K562 (cell line): Measurements from ENCODE around the gene BLOC1S2. TPM values are rescaled to one million over a fixed set of nuclear protein-coding genes. Genes with fewer than 3 reads are reported as not detected.

Source experiments
- EHMT2 ChIP-seq: fragments of 450-650 bp; IDR thresholded peaks from 2 replicates; pipeline ENCODE4 v1.6.1; 2018; ENCODE audit warnings: antibody characterized with exemption
- FOXJ2 ChIP-seq: fragments of 200-800 bp; sonication (Bioruptor generic); IDR thresholded peaks from 2 replicates; pipeline ENCODE4 v1.6.1; 2016; ENCODE audit warnings: missing genetic modification characterization, missing compliant biosample characterization
- KDM4B ChIP-seq, 2 experiments: fragments of 450-650 bp in 1 of 2; sonication (generic) in 1 of 2; IDR thresholded peaks; 2 replicates each; pipeline ENCODE4 v1.6.1; 2016 to 2017; ENCODE audit warnings: borderline replicate concordance in 2 of 2, antibody characterized with exemption in 1 of 2, low read depth in 1 of 2, mild to moderate bottlenecking in 1 of 2
- POLR2A ChIP-seq: fragments of 450-650 bp; conservative IDR thresholded peaks from 2 replicates; pipeline ENCODE4 v1.6.1; 2016
- SP1 ChIP-seq: sonication (generic); formaldehyde crosslinking; IDR thresholded peaks from 2 replicates; pipeline ENCODE4 v1.8.1; 2022; ENCODE audit warnings: mild to moderate bottlenecking, missing genetic modification reagents
- YBX1 ChIP-seq: fragments of 450-650 bp; IDR thresholded peaks from 2 replicates; pipeline ENCODE4 v1.7.1; 2016; ENCODE audit warnings: mild to moderate bottlenecking
- ZNF57 ChIP-seq: fragments of 450-650 bp; formaldehyde crosslinking; IDR thresholded peaks from 2 replicates; pipeline ENCODE4 v1.4.0; 2020; ENCODE audit warnings: mild to moderate bottlenecking, moderate library complexity
- polyA plus RNA-seq, 8 experiments: library from polyadenylated mRNA; depleted of rRNA in 4 of 8; stranded (reverse) in 5 of 8; unstranded in 3 of 8; fragments of >200 nt; fragmentation: Nextera tagmentation in 2 of 8; fragmentation: Illumina TruSeq in 1 of 8; extraction: Ambion mirVana in 2 of 8; extraction: Trizol in 1 of 8; gene quantifications; 2 replicates each; pipeline versions ENCODE4 v1.2.1 to v1.2.3, GENCODE V29; 2011 to 2014; ENCODE audit warnings: inconsistent platforms in 1 of 8, missing spikeins in 1 of 8
- total RNA-seq, 7 experiments: library from RNA; depleted of rRNA in 6 of 7; stranded (reverse); fragments of >200 nt in 6 of 7; fragmentation: Illumina TruSeq in 2 of 7; extraction: Trizol in 2 of 7; gene quantifications; 2 replicates each; pipeline versions ENCODE4 v1.2.1 to v1.2.3, GENCODE V29; 2011 to 2021; ENCODE audit warnings: low replicate concordance in 1 of 7
- TF ChIP-seq, protein P1 (sequence below), 2 experiments: fragments of 450-650 bp; IDR thresholded peaks; 2 replicates each; pipeline ENCODE4 v1.6.1; 2016; ENCODE audit warnings: mild to moderate bottlenecking in 2 of 2, borderline replicate concordance in 1 of 2, low read depth in 1 of 2, moderate library complexity in 1 of 2
- TF ChIP-seq, protein P2 (sequence below): fragments of 450-650 bp; IDR thresholded peaks from 2 replicates; pipeline ENCODE4 v1.6.1; 2017; ENCODE audit warnings: antibody characterized with exemption
- TF ChIP-seq, protein P3 (sequence below): fragments of 250-450 bp; sonication (Bioruptor Pico); IDR thresholded peaks from 2 replicates; pipeline ENCODE4 v1.8.0; 2022; ENCODE audit warnings: inconsistent platforms, mild to moderate bottlenecking, moderate library complexity, borderline replicate concordance
- TF ChIP-seq, protein P4 (sequence below): fragments of 450-650 bp; conservative IDR thresholded peaks from 2 replicates; pipeline ENCODE4 v1.6.1; 2016; ENCODE audit warnings: missing genetic modification characterization, low read depth, mild to moderate bottlenecking, control low read depth, missing compliant biosample characterization
- TF ChIP-seq, protein P5 (sequence below): sonication (generic); formaldehyde crosslinking; IDR thresholded peaks from 2 replicates; pipeline ENCODE4 v1.8.0; 2022; ENCODE audit warnings: missing genetic modification reagents, mild to moderate bottlenecking, moderate library complexity, borderline replicate concordance

BLOC1S2 gene
- total and polyA plus RNA-seq, 9 of the 15 experiments (the other 6 are each of a cell fraction or from before 2014, with no cell fraction given): 29.5 to 45.8 (median 34.9) TPM

DNA sequence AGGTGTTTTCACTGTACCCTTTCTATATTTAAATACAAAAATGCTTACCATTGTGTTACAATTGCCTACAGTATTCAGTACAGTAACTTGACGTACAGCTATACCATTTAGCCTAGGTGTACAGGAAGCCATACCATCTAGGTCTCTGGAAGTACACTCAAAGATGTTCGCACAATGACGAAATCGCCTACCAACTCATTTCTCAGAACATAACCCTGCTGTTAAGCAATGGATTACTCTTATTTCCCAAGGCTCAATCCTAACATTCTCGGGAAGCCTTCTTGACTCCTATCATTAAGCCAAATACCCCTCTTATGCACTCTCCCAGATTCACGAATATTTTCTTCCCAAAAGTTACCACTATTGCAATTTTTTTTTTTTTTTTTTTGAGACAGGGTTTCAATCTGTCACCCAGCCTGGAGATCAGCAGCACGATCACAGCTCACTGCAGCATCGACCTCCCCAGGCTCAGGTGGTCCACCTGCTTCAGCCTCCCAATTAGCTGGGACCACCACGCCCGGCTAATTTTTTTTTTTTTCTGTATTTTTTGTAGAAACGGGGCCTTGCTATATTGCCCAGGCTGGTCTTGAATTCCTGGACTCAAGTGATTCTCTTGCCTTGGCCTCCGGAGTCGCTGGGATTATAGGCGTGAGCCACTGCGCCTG is 20.5 kb downstream of the BLOC1S2 start (continued):
- TF ChIP-seq, protein P1, sequence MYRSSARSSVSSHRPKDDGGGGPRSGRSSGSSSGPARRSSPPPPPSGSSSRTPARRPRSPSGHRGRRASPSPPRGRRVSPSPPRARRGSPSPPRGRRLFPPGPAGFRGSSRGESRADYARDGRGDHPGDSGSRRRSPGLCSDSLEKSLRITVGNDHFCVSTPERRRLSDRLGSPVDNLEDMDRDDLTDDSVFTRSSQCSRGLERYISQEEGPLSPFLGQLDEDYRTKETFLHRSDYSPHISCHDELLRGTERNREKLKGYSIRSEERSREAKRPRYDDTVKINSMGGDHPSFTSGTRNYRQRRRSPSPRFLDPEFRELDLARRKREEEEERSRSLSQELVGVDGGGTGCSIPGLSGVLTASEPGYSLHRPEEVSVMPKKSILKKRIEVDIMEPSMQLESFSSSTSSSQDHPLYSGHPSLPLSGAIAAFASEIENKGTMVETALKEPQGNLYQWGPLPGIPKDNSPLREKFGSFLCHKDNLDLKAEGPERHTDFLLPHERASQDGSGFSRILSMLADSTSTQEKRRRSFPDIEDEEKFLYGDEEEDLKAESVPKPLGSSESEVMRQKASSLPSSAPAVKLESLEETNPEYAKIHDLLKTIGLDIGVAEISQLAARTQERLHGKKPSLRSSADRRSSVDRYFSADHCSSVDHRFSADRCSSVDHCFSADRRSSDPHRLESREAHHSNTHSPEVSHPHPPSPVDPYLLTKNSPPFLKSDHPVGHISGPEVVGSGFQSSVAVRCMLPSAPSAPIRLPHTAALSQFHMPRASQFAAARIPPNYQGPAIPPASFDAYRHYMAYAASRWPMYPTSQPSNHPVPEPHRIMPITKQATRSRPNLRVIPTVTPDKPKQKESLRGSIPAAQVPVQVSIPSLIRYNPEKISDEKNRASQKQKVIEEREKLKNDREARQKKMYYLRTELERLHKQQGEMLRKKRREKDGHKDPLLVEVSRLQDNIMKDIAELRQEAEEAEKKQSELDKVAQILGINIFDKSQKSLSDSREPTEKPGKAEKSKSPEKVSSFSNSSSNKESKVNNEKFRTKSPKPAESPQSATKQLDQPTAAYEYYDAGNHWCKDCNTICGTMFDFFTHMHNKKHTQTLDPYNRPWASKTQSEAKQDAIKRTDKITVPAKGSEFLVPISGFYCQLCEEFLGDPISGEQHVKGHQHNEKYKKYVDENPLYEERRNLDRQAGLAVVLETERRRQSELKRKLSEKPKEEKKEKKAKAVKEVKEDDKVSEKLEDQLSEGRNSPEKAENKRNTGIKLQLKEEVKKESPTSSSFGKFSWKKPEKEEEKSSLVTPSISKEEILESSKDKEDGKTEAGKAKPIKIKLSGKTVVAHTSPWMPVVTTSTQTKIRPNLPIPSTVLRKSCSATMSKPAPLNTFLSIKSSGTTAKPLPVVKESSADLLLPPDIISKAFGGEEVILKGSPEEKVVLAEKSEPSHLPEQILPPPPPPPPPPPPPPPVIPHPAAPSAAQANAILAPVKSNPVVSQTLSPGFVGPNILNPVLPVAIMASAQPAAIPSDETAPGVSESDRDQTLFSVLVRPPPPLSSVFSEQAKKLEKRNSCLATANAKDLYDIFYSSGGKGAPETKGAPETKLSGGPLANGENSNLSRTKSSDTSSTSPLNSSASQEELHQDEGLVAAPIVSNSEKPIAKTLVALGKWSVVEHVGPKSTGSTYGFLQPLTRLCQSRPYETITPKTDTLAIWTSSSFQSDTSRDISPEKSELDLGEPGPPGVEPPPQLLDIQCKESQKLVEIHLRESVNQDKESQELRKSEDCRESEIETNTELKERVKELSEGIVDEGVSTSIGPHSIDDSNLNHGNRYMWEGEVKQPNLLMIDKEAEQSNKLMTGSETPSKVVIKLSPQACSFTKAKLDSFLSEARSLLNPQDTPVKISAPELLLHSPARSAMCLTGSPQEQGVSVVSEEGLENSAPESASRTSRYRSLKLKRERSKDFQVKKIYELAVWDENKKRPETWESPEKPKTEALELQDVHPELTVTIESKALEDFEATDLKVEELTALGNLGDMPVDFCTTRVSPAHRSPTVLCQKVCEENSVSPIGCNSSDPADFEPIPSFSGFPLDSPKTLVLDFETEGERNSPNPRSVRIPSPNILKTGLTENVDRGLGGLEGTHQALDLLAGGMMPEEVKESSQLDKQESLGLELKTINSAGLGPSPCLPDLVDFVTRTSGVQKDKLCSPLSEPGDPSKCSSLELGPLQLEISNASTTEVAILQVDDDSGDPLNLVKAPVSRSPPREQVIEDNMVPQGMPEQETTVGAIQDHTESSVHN (IDR thresholded peaks at IDR 0.05; ENCODE audit: borderline replicate concordance in 1 of 2, low read depth in 1 of 2): no peak
- TF ChIP-seq POLR2A: no peak
- TF ChIP-seq FOXJ2 (tag): no peak
- TF ChIP-seq SP1: no peak
- TF ChIP-seq, protein P2, sequence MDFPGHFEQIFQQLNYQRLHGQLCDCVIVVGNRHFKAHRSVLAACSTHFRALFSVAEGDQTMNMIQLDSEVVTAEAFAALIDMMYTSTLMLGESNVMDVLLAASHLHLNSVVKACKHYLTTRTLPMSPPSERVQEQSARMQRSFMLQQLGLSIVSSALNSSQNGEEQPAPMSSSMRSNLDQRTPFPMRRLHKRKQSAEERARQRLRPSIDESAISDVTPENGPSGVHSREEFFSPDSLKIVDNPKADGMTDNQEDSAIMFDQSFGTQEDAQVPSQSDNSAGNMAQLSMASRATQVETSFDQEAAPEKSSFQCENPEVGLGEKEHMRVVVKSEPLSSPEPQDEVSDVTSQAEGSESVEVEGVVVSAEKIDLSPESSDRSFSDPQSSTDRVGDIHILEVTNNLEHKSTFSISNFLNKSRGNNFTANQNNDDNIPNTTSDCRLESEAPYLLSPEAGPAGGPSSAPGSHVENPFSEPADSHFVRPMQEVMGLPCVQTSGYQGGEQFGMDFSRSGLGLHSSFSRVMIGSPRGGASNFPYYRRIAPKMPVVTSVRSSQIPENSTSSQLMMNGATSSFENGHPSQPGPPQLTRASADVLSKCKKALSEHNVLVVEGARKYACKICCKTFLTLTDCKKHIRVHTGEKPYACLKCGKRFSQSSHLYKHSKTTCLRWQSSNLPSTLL: no peak
- TF ChIP-seq YBX1: no peak
- TF ChIP-seq, protein P3, sequence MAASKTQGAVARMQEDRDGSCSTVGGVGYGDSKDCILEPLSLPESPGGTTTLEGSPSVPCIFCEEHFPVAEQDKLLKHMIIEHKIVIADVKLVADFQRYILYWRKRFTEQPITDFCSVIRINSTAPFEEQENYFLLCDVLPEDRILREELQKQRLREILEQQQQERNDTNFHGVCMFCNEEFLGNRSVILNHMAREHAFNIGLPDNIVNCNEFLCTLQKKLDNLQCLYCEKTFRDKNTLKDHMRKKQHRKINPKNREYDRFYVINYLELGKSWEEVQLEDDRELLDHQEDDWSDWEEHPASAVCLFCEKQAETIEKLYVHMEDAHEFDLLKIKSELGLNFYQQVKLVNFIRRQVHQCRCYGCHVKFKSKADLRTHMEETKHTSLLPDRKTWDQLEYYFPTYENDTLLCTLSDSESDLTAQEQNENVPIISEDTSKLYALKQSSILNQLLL (CRISPR knock-in tag): no peak
- TF ChIP-seq, protein P4, sequence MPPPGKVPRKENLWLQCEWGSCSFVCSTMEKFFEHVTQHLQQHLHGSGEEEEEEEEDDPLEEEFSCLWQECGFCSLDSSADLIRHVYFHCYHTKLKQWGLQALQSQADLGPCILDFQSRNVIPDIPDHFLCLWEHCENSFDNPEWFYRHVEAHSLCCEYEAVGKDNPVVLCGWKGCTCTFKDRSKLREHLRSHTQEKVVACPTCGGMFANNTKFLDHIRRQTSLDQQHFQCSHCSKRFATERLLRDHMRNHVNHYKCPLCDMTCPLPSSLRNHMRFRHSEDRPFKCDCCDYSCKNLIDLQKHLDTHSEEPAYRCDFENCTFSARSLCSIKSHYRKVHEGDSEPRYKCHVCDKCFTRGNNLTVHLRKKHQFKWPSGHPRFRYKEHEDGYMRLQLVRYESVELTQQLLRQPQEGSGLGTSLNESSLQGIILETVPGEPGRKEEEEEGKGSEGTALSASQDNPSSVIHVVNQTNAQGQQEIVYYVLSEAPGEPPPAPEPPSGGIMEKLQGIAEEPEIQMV (tag): no peak
- TF ChIP-seq ZNF57: no peak
- TF ChIP-seq, protein P5, sequence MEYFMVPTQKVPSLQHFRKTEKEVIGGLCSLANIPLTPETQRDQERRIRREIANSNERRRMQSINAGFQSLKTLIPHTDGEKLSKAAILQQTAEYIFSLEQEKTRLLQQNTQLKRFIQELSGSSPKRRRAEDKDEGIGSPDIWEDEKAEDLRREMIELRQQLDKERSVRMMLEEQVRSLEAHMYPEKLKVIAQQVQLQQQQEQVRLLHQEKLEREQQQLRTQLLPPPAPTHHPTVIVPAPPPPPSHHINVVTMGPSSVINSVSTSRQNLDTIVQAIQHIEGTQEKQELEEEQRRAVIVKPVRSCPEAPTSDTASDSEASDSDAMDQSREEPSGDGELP (CRISPR knock-in tag): no peak
- TF ChIP-seq KDM4B (IDR thresholded peaks at IDR 0.05; ENCODE audit: borderline replicate concordance in 2 of 2, low read depth in 1 of 2): no peak
- TF ChIP-seq EHMT2: no peak
